ENCODE results near the gene ZNF709.
"Not testable (repeated sequence)": the region's sequence is repeated elsewhere in the genome, so short reads cannot be mapped to it uniquely, and the experiment has no call there.

ZNF709 gene

DNA sequence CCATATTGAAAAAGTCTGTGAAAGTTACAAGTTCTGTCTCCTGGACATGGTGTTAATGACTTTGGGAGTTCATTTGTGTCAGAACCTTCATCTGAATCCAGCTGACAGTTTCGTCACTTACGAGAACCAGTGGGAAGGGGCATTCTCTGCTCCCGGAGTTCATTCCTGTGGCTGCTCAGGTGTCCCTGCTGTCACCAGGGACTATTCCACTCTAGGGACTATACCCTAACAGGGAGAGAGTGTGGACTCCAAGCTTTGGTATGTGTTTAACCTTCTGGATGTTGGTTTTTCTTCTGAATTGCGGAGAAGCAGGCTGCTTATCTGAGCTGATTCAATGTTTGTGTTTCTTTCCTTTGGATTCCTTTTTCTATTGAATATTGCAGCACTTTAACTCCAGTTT lies 12.4 kb upstream of the ZNF709 start:
- H2BK5ac ChIP-seq (ENCODE audit: low read length) = no peak overlapping the region
- H3K79me2 ChIP-seq (ENCODE audit: control insufficient read depth, insufficient read depth, low read length) = no peaks in the 10 kb centered on the region
- H2BK15ac ChIP-seq (replicated peaks; ENCODE audit: low read depth) = no peak overlapping the region
- H3K56ac ChIP-seq (ENCODE audit: low read length) = no peak overlapping the region
- no peak overlapping the region for H3K23ac ChIP-seq (ENCODE audit: low read length)
- no peak overlapping the region for H4K8ac ChIP-seq (ENCODE audit: low read depth, low read length)
- no peak overlapping the region for H2AK5ac ChIP-seq (ENCODE audit: low read length)
- H3K4ac ChIP-seq (ENCODE audit: low read depth, low read length) = no peak overlapping the region
- WGBS (ENCODE audit: extremely low coverage, insufficient coverage, low lambda C conversion rate) = no CpG with 5 or more reads among the region's 4 CpGs
- H3K9ac ChIP-seq (ENCODE audit: low read length) = no peak overlapping the region
- no peak overlapping the region for H4K5ac ChIP-seq (ENCODE audit: low read length)
- H2BK120ac ChIP-seq (ENCODE audit: low read depth, low read length) = no peak overlapping the region
- no peaks in the 10 kb centered on the region for H3K36me3 ChIP-seq (ENCODE audit: control insufficient read depth, insufficient read depth, low read length)
- no peak overlapping the region for H3K4me3 ChIP-seq (ENCODE audit: low read length)
- no peaks in the 10 kb centered on the region for H3K79me1 ChIP-seq (ENCODE audit: low read length)
- H3K27ac ChIP-seq (ENCODE audit: low read depth, low read length) = no peak overlapping the region
- no peak overlapping the region for H3K18ac ChIP-seq (ENCODE audit: low read length)
- H3K27me3 ChIP-seq (ENCODE audit: insufficient read depth, low read length, poor library complexity) = no peaks in the 10 kb centered on the region
- no peak overlapping the region for H3K4me2 ChIP-seq (ENCODE audit: low read length)
- no peaks in the 10 kb centered on the region for H3K4me1 ChIP-seq (ENCODE audit: control insufficient read depth, low read depth, low read length)
- no peak for DNase-seq

- Histone ChIP-seq H3K4me2 (ENCODE audit: low read length) (no peak overlapping the region), H2BK5ac (ENCODE audit: low read length) (no peak overlapping the region), H3K4me1 (ENCODE audit: control insufficient read depth, low read depth, low read length) (no peaks in the 10 kb centered on the region), H3K79me2 (ENCODE audit: control insufficient read depth, insufficient read depth, low read length) (no peaks in the 10 kb centered on the region), H3K23ac (ENCODE audit: low read length) (no peak overlapping the region), H3K36me3 (ENCODE audit: control insufficient read depth, insufficient read depth, low read length) (no peaks in the 10 kb centered on the region), H3K18ac (ENCODE audit: low read length) (no peak overlapping the region), H4K8ac (ENCODE audit: low read depth, low read length) (no peak overlapping the region), H2BK120ac (ENCODE audit: low read depth, low read length) (no peak overlapping the region), H3K27me3 (ENCODE audit: insufficient read depth, low read length, poor library complexity) (no peaks in the 10 kb centered on the region), H3K9ac (ENCODE audit: low read length) (no peak overlapping the region), H3K4ac (ENCODE audit: low read depth, low read length) (no peak overlapping the region), H2BK15ac (replicated peaks; ENCODE audit: low read depth) (no peak overlapping the region), H4K5ac (ENCODE audit: low read length) (no peak overlapping the region), H3K79me1 (ENCODE audit: low read length) (no peaks in the 10 kb centered on the region), H3K4me3 (ENCODE audit: low read length) (no peak overlapping the region), H2AK5ac (ENCODE audit: low read length) (no peak overlapping the region), H3K56ac (ENCODE audit: low read length) (no peak overlapping the region), H3K27ac (ENCODE audit: low read depth, low read length) (no peak overlapping the region)
- no CpG with 5 or more reads among the region's 6 CpGs for WGBS (ENCODE audit: extremely low coverage, insufficient coverage, low lambda C conversion rate)
- DNase-seq = no peak
Measured at GRCh38 chr19:12496480-12496879, 11.9 kb upstream of the ZNF709 start.

DNA sequence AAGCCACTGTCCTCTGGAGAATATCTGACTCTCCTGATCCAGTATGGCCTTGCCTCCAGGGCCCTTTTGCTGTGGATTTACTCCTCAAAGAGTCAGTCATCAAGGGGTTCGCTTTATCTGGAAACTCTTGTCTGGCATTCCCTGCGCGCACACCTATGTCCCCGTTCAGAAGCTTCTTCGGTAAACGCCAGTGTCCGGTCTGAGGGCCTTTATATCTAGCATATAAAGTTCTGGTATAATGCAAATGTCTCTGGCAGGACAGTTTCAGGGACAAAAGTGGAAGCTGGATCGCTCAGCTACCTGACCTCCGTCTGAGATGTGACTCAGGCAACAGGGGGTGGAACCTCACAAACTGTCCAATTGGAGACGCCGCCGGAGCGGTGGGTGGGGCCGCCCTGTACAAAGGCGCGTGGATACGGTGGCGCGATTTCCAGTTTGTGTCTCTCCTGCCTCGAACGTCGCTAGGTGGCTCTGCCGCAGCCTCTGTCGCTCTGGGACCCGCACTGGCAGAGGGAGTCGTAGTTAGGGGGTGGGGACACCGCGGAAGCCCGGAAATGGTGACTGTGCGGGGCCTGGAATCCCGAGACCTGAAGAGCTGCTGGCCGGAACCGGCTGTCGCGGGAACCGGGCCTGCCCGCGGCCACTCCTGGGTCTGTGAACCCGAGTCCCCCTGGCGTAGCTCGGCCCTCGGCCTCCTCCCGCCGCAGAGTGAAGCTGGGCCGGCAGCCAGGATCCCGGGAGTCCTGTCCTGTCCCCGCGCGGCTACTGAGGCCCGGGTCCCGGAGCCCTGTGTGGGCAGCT lies 10.6 kb upstream of the ZNF709 start:
- H3K4me2 ChIP-seq (ENCODE audit: low read length) = peak overlapping the region; percentile 62
- peak overlapping the region; percentile 98 for H3K4ac ChIP-seq (ENCODE audit: low read depth, low read length)
- H4K8ac ChIP-seq (ENCODE audit: low read depth, low read length) = peak overlapping the region; percentile 100
- no peak overlapping the region for H2BK15ac ChIP-seq (replicated peaks; ENCODE audit: low read depth)
- no peaks in the 10 kb centered on the region for H3K27me3 ChIP-seq (ENCODE audit: insufficient read depth, low read length, poor library complexity)
- peak overlapping the region; percentile 98 for H3K18ac ChIP-seq (ENCODE audit: low read length)
- H3K79me2 ChIP-seq (ENCODE audit: control insufficient read depth, insufficient read depth, low read length) = no peaks in the 10 kb centered on the region
- no peak overlapping the region for H2AK5ac ChIP-seq (ENCODE audit: low read length)
- DNase-seq = peak; percentile 99
- no peak overlapping the region for H2BK120ac ChIP-seq (ENCODE audit: low read depth, low read length)
- no peaks in the 10 kb centered on the region for H3K36me3 ChIP-seq (ENCODE audit: control insufficient read depth, insufficient read depth, low read length)
- H3K9ac ChIP-seq (ENCODE audit: low read length) = peak overlapping the region; percentile 79
- H3K79me1 ChIP-seq (ENCODE audit: low read length) = no peaks in the 10 kb centered on the region
- peak overlapping the region; percentile 81 for H3K56ac ChIP-seq (ENCODE audit: low read length)
- no peak overlapping the region for H3K23ac ChIP-seq (ENCODE audit: low read length)
- H3K27ac ChIP-seq (ENCODE audit: low read depth, low read length) = peak overlapping the region; percentile 80
- peak overlapping the region; percentile 32 for H3K4me3 ChIP-seq (ENCODE audit: low read length)
- H4K5ac ChIP-seq (ENCODE audit: low read length) = no peak overlapping the region
- no peaks in the 10 kb centered on the region for H3K4me1 ChIP-seq (ENCODE audit: control insufficient read depth, low read depth, low read length)
- H2BK5ac ChIP-seq (ENCODE audit: low read length) = no peak overlapping the region
- no CpG with 5 or more reads among the region's 51 CpGs for WGBS (ENCODE audit: extremely low coverage, insufficient coverage, low lambda C conversion rate)

DNA sequence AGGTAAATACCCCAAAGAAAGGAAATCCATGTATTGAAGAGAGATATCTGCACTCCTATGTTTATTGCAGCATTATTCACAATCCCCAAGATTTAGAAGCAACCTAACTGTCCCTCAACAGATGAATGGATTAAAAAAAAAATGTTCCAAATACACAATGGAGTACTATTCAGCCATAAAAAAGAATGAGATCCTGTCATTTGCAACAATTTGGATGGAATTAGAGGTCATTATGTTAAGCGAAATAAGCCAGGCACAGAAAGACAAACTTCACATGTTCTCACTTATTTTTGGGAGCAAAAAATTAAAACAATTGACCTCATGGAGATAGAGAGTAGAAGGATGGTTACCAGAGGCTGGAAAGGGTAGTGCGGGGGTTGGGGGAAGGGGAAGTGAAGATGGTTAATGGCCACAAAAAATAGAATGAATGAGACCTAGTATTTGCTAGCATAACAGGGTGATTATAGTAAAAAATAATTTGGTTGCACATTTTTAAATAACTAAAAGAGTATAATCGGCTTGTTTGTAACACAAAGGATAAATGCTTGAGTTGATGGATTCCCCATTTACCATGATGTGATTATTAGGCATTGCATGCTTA lies 9.7 kb upstream of the ZNF709 start:
- H3K27ac ChIP-seq (ENCODE audit: low read depth, low read length) = no peak overlapping the region
- WGBS (ENCODE audit: extremely low coverage, insufficient coverage, low lambda C conversion rate) = no CpG with 5 or more reads among the region's 3 CpGs
- H3K79me1 ChIP-seq (ENCODE audit: low read length) = no peaks in the 10 kb centered on the region
- H2BK5ac ChIP-seq (ENCODE audit: low read length) = no peak overlapping the region
- no peak overlapping the region for H2AK5ac ChIP-seq (ENCODE audit: low read length)
- no peaks in the 10 kb centered on the region for H3K27me3 ChIP-seq (ENCODE audit: insufficient read depth, low read length, poor library complexity)
- H3K23ac ChIP-seq (ENCODE audit: low read length) = no peak overlapping the region
- H3K4me3 ChIP-seq (ENCODE audit: low read length) = no peak overlapping the region
- H3K36me3 ChIP-seq (ENCODE audit: control insufficient read depth, insufficient read depth, low read length) = no peaks in the 10 kb centered on the region
- H2BK15ac ChIP-seq (replicated peaks; ENCODE audit: low read depth) = no peak overlapping the region
- no peak overlapping the region for H3K4ac ChIP-seq (ENCODE audit: low read depth, low read length)
- no peak overlapping the region for H2BK120ac ChIP-seq (ENCODE audit: low read depth, low read length)
- no peak overlapping the region for H3K4me2 ChIP-seq (ENCODE audit: low read length)
- no peak overlapping the region for H3K56ac ChIP-seq (ENCODE audit: low read length)
- H3K79me2 ChIP-seq (ENCODE audit: control insufficient read depth, insufficient read depth, low read length) = no peaks in the 10 kb centered on the region
- H4K8ac ChIP-seq (ENCODE audit: low read depth, low read length) = no peak overlapping the region
- no peak for DNase-seq
- no peaks in the 10 kb centered on the region for H3K4me1 ChIP-seq (ENCODE audit: control insufficient read depth, low read depth, low read length)
- H3K9ac ChIP-seq (ENCODE audit: low read length) = no peak overlapping the region
- no peak overlapping the region for H3K18ac ChIP-seq (ENCODE audit: low read length)
- H4K5ac ChIP-seq (ENCODE audit: low read length) = no peak overlapping the region

DNA sequence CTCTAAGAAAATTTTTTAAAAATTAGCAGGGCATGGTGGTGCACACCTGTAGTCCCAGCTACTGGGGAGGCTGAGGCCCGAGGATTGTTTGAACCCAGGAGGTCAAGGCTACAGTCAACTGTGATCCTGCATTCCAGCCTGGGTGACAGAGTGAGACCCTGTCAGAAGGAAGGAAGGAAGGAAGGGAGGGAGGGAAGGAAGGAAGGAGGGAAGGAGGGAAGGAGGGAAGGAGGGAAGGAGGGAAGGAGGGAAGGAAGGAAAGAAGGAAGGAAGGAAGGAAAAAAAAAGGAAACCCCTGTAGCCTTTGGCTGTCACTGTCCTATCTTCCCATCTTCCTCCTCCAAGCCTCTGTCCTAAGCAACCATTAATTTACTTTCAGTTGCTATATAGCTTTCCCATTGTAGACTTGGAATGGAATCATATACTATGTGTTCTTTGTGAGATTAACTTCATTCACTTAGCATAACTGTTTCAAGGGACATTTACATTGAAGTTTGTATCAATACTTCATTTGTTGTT lies 1.7 kb upstream of the ZNF709 start:
- H3K23ac ChIP-seq (ENCODE audit: low read length); H3K36me3 ChIP-seq (ENCODE audit: control insufficient read depth, insufficient read depth, low read length); H3K27me3 ChIP-seq (ENCODE audit: insufficient read depth, low read length, poor library complexity); H2BK5ac ChIP-seq (ENCODE audit: low read length); H3K4me1 ChIP-seq (ENCODE audit: control insufficient read depth, low read depth, low read length); H3K79me2 ChIP-seq (ENCODE audit: control insufficient read depth, insufficient read depth, low read length); H3K4ac ChIP-seq (ENCODE audit: low read depth, low read length); H3K56ac ChIP-seq (ENCODE audit: low read length); H3K4me2 ChIP-seq (ENCODE audit: low read length); DNase-seq; H3K4me3 ChIP-seq (ENCODE audit: low read length); H4K8ac ChIP-seq (ENCODE audit: low read depth, low read length); H3K27ac ChIP-seq (ENCODE audit: low read depth, low read length); H4K5ac ChIP-seq (ENCODE audit: low read length); H2AK5ac ChIP-seq (ENCODE audit: low read length); H3K9ac ChIP-seq (ENCODE audit: low read length); H2BK15ac ChIP-seq (replicated peaks; ENCODE audit: low read depth); H3K79me1 ChIP-seq (ENCODE audit: low read length); H3K18ac ChIP-seq (ENCODE audit: low read length); H2BK120ac ChIP-seq (ENCODE audit: low read depth, low read length): not testable (repeated sequence)
- no CpG with 5 or more reads among the region's 1 CpG for WGBS (ENCODE audit: extremely low coverage, insufficient coverage, low lambda C conversion rate)
